HepG2 (cell line): ENCODE results near the gene ALG9. TPM values are rescaled to one million over a fixed set of nuclear protein-coding genes. Genes with fewer than 3 reads are reported as not detected.

Experiments
- CCAR2 ChIP-seq: fragments of 200-400 bp; formaldehyde crosslinking; optimal IDR thresholded peaks from 2 replicates; pipeline ENCODE3; 2018; ENCODE audit warnings: low read depth, mild to moderate bottlenecking, low read length, moderate library complexity
- ESRRA ChIP-seq: sonication (generic); formaldehyde crosslinking; IDR thresholded peaks from 2 replicates; pipeline ENCODE4 v1.5.1; 2020; ENCODE audit warnings: mild to moderate bottlenecking, low read depth, missing genetic modification reagents
- ETV5 ChIP-seq: IDR thresholded peaks from 2 replicates; pipeline ENCODE4 v1.6.1; 2018; ENCODE audit warnings: missing biosample characterization, missing genetic modification reagents, inconsistent platforms, borderline replicate concordance
- HBP1 ChIP-seq: IDR thresholded peaks from 2 replicates; pipeline ENCODE4 v1.6.1; 2016; ENCODE audit warnings: low read depth, control low read depth
- HNRNPUL1 ChIP-seq: fragments of 200-400 bp; formaldehyde crosslinking; IDR thresholded peaks from 2 replicates; pipeline ENCODE4 v1.6.1; 2017; ENCODE audit warnings: low read depth, mild to moderate bottlenecking, low read length, moderate library complexity
- KAT2B ChIP-seq: fragments of 150-350 bp; IDR thresholded peaks from 2 replicates; pipeline ENCODE4 v1.6.1; 2014; ENCODE audit warnings: low read depth, low read length, borderline replicate concordance
- KIAA2018 ChIP-seq: sonication (generic); formaldehyde crosslinking; IDR thresholded peaks from 2 replicates; pipeline ENCODE4 v1.5.0; 2020; ENCODE audit warnings: mild to moderate bottlenecking, missing genetic modification reagents, borderline replicate concordance
- MAX ChIP-seq: IDR thresholded peaks from 2 replicates; pipeline ENCODE4 v1.6.1; 2012; ENCODE audit warnings: inconsistent platforms
- MIER2 ChIP-seq: IDR thresholded peaks from 2 replicates; pipeline ENCODE4 v1.6.1; 2016; ENCODE audit warnings: missing biosample characterization, missing genetic modification reagents
- PLSCR1 ChIP-seq: sonication (generic); formaldehyde crosslinking; IDR thresholded peaks from 2 replicates; pipeline ENCODE4 v1.5.0; 2020; ENCODE audit warnings: missing genetic modification reagents, mild to moderate bottlenecking, borderline replicate concordance
- POGZ ChIP-seq: sonication (generic); formaldehyde crosslinking; IDR thresholded peaks from 2 replicates; pipeline ENCODE4 v1.4.0; 2020; ENCODE audit warnings: mild to moderate bottlenecking, missing genetic modification reagents
- POLR2AphosphoS2 ChIP-seq: IDR thresholded peaks from 2 replicates; pipeline ENCODE4 v1.6.1; 2011; ENCODE audit warnings: low read depth, low read length, improper control_type of control experiment
- REL ChIP-seq: sonication (generic); formaldehyde crosslinking; conservative IDR thresholded peaks from 2 replicates; pipeline ENCODE4 v1.8.0; 2022; ENCODE audit warnings: mild to moderate bottlenecking, missing genetic modification reagents, moderate library complexity
- SRY ChIP-seq: sonication (generic); formaldehyde crosslinking; IDR thresholded peaks from 2 replicates; pipeline ENCODE4 v1.8.0; 2022; ENCODE audit warnings: mild to moderate bottlenecking, missing genetic modification reagents
- ZFP36L1 ChIP-seq: sonication (generic); formaldehyde crosslinking; IDR thresholded peaks from 2 replicates; pipeline ENCODE4 v1.8.0; 2022; ENCODE audit warnings: mild to moderate bottlenecking, missing genetic modification reagents, moderate library complexity
- ZNF543 ChIP-seq: sonication (generic); formaldehyde crosslinking; IDR thresholded peaks from 2 replicates; pipeline ENCODE4 v1.4.0; 2020; ENCODE audit warnings: mild to moderate bottlenecking, missing genetic modification reagents
- ZNF746 ChIP-seq: sonication (generic); formaldehyde crosslinking; IDR thresholded peaks from 2 replicates; pipeline ENCODE4 v1.8.0; 2022; ENCODE audit warnings: mild to moderate bottlenecking, missing genetic modification reagents
- polyA plus RNA-seq, 8 experiments: library from polyadenylated mRNA; depleted of rRNA in 3 of 8; stranded (reverse) in 7 of 8; unstranded in 1 of 8; fragments of >200 nt; fragmentation: Illumina TruSeq in 4 of 8; extraction: Trizol in 4 of 8; gene quantifications; 2 replicates each; pipeline versions ENCODE4 v1.2.1 to v1.2.3, GENCODE V29; 2011 to 2016; ENCODE audit warnings: low read depth in 4 of 8, missing spikeins in 1 of 8, mixed read lengths in 1 of 8; ENCODE audit not compliant: insufficient read depth in 1 of 8
- total RNA-seq, 5 experiments: library from RNA; depleted of rRNA; stranded (reverse); fragments of >200 nt; fragmentation: Illumina TruSeq; extraction: Trizol; gene quantifications; 2 replicates each; pipeline ENCODE4 v1.2.3, GENCODE V29; 2016; ENCODE audit warnings: low read depth in 1 of 5

Gene ALG9
- total and polyA plus RNA-seq, 2 of the 13 experiments (the other 11 are each of a cell fraction or from before 2014, with no cell fraction given): 39.4 to 40.6 TPM

GRCh38 chr11:111918390-111919256 lies 47.2 kb upstream of the ALG9 start, which contains the start of gene C11orf52 (continued):
- TF ChIP-seq POGZ (CRISPR knock-in tag): peak; percentile 61
- no peak for TF ChIP-seq KAT2B
- TF ChIP-seq POLR2AphosphoS2: no peak
- TF ChIP-seq ZNF543: no peak
- TF ChIP-seq CCAR2: no peak
- TF ChIP-seq MIER2: no peak
- TF ChIP-seq SRY (CRISPR knock-in tag): no peak
- TF ChIP-seq KIAA2018: no peak
- TF ChIP-seq ZNF746: no peak
- no peak for TF ChIP-seq HBP1 (CRISPR knock-in tag)
- no peak for TF ChIP-seq REL (CRISPR knock-in tag)
- peak; percentile 38; the same call in 1 of the 2 replicates for TF ChIP-seq ETV5 (CRISPR knock-in tag)
- no peak for TF ChIP-seq ESRRA
- no peak for TF ChIP-seq PLSCR1 (CRISPR knock-in tag)
- no peak for TF ChIP-seq HNRNPUL1
- TF ChIP-seq ZFP36L1 (CRISPR knock-in tag): no peak
- 0 out of 2 replicates have a peak, but pooled peaks have one; percentile 39 for TF ChIP-seq MAX
